ENCODE data around the gene METRNL.
A peak's percentile ranks its signal among the peaks of the same experiment; 100 is the strongest.
"Not testable (repeated sequence)": the region's sequence is repeated elsewhere in the genome, so short reads cannot be mapped to it uniquely, and the experiment has no call there.

Gene METRNL, protein sequence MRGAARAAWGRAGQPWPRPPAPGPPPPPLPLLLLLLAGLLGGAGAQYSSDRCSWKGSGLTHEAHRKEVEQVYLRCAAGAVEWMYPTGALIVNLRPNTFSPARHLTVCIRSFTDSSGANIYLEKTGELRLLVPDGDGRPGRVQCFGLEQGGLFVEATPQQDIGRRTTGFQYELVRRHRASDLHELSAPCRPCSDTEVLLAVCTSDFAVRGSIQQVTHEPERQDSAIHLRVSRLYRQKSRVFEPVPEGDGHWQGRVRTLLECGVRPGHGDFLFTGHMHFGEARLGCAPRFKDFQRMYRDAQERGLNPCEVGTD

GRCh38 chr17:83079352-83079747 lies at the start of gene METRNL:
Gene METRNL (plus strand): TSS chr17:83079609. CDS start chr17:83079816, 207 bp downstream.
- no peak for DNase-seq (ENCODE audit: low read depth)

- no peak for DNase-seq (ENCODE audit: low read depth)
Measured at GRCh38 chr17:83030432-83030831, 49.0 kb upstream of the METRNL start.

DNA sequence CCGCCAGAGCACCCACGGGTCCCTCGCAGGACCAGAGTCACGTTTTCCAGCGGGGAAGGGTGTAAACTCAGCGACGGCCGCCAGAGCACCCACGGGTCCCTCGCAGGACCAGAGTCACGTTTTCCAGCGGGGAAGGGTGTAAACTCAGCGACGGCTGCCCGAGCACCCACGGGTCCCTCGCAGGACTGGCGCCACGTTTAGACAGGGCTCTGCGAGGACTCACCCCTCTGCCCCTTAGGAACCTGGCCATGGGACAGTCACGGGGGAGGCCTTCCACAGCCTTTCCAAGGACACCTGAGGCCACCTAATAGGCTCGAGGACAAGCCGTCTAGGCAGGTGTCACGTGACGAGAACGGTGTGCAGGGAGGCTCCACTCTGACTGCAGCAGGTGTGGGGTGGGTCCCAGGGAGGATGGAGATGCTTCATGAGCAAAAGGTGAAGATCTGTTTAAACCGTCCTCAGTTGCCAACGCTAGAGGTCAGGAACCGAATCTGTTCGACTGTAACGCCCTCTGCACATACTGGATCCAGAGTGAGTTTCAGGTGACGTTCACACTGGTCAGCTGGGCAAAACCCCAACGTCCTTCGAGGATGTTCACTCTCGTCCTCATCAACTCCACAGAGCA lies 48.0 kb upstream of the METRNL start:
- DNase-seq (ENCODE audit: low read depth), result no peak

DNA sequence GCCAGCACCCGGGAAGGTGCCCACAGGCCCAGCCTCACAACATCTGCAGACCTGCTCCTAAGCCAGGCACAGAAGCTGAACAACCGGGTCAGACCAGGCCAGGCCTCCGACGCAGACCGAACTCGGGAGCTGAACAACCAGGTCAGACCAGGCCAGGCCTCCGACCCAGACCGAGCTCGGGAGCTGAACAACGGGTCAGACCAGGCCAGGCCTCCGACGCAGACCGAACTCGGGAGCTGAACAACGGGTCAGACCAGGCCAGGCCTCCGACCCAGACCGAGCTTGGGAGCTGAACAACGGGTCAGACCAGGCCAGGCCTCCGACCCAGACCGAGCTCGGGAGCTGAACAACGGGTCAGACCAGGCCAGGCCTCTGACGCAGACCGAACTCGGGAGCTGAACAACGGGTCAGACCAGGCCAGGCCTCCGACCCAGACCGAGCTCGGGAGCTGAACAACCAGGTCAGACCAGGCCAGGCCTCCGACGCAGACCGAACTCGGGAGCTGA lies 47.4 kb upstream of the METRNL start:
- DNase-seq (ENCODE audit: low read depth), result not testable (repeated sequence)

GRCh38 chr17:83032781-83033180 lies 46.6 kb upstream of the METRNL start:
- DNase-seq (ENCODE audit: low read depth), result no peak

GRCh38 chr17:83034525-83034924 lies 44.9 kb upstream of the METRNL start:
- no peak for DNase-seq (ENCODE audit: low read depth)

GRCh38 chr17:83035722-83036121 lies 43.7 kb upstream of the METRNL start:
- DNase-seq (ENCODE audit: low read depth), result no peak

GRCh38 chr17:83036193-83036592 lies 43.2 kb upstream of the METRNL start:
- DNase-seq (ENCODE audit: low read depth), result no peak

GRCh38 chr17:83036666-83037065 lies 42.7 kb upstream of the METRNL start:
- no peak for DNase-seq (ENCODE audit: low read depth)

- DNase-seq (ENCODE audit: low read depth), result no peak
Measured at GRCh38 chr17:83037084-83037873, 42.1 kb upstream of the METRNL start.

- no peak for DNase-seq (ENCODE audit: low read depth)
Measured at GRCh38 chr17:83037874-83038165, 41.6 kb upstream of the METRNL start.

DNA sequence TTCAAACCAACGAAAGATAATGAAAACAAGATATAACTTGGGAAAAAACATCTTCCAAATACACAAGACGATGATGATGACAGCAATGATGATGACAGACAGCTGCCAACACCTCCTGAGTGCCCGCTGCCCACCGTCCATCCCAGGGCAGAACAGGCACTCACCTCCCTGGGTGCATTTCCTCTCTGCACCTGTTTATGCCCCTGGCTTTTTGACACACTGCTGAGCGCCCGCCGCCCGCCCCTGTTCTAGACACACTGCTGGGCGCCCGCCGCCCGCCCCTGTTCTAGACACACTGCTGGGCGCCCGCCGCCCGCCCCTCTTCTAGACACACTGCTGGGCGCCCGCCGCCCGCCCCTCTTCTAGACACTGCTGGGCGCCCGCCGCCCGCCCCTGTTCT lies 40.4 kb upstream of the METRNL start:
- DNase-seq (ENCODE audit: low read depth), result not testable (repeated sequence)

DNA sequence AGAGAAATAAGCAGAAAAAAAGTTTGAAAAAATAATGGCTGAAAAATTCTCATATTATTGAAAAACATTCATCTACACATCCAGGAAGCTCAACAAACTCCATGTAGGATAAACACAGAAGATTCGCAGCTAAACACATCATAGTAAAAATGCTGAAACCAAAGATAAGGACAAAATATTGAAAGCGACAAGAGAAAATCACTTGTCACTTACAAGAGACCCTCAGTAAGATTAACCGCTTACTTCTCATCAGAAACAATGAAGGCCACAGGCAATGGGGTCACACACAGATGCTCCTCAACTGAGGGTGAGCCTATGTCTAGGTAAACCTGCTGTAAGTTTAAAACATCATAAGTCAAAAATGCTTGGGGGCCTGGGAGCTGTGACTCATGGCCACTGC lies 38.1 kb upstream of the METRNL start:
- DNase-seq (ENCODE audit: low read depth), result no peak

- DNase-seq (ENCODE audit: low read depth), result no peak
Measured at GRCh38 chr17:83042522-83043158, 36.8 kb upstream of the METRNL start.

GRCh38 chr17:83044479-83044878 lies 34.9 kb upstream of the METRNL start:
- not testable (repeated sequence) for DNase-seq (ENCODE audit: low read depth)

DNA sequence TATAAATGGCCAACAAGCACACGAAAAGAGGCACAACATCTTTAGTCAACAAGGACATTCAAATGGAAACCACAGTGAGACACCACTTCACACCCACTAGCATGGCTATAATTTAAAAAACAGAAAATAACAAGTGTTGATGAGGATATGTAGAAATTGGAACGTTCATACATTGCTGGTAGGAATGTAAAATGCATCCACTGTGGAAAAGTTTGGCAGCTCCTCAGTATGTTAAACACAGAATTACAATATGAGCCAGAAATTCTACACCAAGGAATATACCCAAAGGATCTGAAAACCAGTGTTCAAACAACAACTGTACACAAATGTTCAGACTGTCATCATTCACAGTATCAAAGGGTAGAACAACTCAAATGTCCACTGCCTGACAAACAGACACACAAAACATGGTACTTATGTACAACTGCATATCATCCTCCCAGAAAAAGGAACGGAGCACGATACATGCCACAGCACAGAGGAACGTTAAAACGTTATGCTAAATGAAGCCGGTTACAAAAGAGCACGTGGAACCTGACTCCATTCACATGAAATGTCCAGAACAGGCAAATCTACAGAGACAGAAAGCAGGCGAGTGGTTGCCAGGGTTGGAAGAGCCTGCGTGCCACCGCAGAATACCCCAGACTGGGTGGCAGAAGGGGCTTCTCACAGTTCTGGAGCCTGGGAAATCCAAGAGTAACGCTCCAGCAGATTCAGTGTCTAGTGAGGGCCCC lies 32.8 kb upstream of the METRNL start:
- DNase-seq (ENCODE audit: low read depth), result no peak

DNA sequence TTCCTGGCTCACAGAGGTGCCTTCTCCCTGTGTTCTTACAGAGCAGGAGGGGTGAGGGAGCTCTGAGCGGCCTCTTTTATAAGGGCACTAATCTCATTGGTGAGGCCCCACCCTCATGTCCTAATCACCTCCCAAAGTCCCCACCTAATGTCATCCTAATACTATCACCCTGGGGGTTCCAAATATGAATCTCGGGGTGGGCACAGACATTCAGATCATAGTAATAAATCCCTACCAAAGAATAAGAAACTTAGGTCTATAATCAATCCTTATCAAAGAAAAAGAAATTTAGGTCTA lies 32.3 kb upstream of the METRNL start:
- no peak for DNase-seq (ENCODE audit: low read depth)

- DNase-seq (ENCODE audit: low read depth), result not testable (repeated sequence)
Measured at GRCh38 chr17:83047818-83048475, 31.5 kb upstream of the METRNL start.

DNA sequence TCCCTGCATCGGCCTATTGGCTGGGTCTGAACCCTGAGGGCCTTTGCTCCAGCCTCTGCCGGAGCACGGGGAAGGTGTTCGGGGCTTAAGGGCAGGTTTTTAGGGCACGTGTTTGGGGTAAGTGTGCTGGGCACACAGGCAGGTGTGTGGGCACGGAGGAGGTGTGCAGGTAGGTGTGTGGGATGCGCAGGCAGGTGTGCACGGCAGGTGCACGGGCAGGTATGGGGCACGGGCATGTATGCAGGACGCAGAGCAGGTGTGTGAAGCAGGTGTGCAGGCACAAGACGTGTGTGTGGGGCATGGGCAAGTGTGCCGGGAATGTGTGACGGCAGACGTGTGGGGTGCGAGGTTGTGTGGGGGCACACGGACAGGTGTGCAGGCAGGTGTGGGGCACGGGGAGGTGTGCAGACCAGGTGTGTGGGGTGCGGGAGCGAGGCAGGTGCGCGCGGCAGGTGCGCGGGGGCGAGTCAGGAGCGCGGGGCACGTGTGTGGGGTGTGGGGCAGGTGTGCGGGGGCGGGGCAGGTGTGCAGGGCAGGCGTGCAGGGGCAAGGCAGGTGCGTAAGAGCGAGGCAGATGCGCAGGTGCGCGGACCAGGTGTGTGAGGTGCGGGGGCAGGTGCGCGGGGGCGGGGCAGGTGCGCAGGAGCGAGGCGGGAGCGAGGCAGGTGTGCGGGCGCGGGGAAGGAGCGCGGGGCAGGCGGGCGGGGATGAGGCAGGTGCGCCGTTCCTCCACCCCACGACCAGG lies 28.6 kb upstream of the METRNL start:
- DNase-seq (ENCODE audit: low read depth), result no peak

GRCh38 chr17:83051396-83052240 lies 27.8 kb upstream of the METRNL start:
- DNase-seq (ENCODE audit: low read depth), result peak; percentile 96

All from CMK (cell line).